ENCODE results near the gene POU2F2.

The POU2F2 gene

DNA sequence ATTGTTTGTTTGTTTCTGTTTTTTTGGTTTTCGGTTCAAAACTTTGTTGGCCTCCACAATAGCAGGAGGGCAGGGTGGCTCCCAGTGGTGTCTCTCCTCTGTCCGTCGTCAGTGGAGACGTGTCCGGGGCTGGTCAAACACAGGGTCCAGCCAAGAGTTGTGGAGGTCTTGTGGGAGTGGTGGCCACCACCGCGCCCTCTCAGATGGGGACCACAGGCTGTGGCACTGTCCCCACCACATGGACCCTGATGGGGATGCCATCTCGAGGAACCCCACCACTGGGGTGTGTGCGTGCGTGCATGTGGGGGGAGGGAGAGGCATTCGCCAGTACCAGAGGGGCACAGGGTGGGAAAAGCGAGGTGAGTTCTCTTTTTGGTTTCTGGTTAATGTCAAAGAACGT, 42.5 kb downstream of the POU2F2 start:
- H3K36me3 ChIP-seq (ENCODE audit: insufficient read depth, low read length), result no peaks in the 10 kb centered on the region

DNA sequence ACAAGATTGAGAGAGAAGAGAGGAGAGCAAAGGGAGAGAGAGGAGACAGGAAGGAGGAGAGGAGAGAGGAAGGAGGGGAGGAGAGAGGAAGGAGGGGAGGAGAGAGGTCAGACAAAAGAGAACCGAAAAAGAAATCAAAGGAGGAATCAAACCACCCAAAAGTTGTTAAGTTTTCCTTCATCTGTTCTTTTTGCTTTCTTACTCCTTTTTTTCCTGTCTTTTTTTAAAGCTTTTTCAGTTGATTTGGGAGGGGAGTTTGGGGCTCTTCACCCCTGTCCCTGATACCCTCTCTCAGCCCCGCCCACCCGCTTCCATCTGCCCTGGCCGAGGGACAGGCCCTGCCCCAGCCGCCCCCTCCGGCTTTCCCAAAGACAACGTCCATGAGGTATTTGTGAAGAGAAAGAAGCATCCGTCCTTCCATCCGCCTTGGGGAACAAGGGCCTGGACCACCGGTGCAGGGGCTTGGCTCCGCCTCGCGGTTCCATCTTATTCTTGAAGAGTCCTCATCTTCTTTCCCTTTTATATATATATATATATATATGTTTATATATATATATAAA, 43.0 kb downstream of the POU2F2 start:
- Histone ChIP-seq H3K36me3 (ENCODE audit: insufficient read depth, low read length) (no peaks in the 10 kb centered on the region), H3K27me3 (ENCODE audit: insufficient read depth, low read length) (no peaks in the 10 kb centered on the region), H3K4me3 (ENCODE audit: low read depth, low read length) (peak overlapping the region; percentile 55; the same call in 1 of the 2 replicates), H3K4me1 (ENCODE audit: control insufficient read depth, insufficient read depth, low read length, unreplicated experiment) (peaks cover 20% of the 10 kb centered on the region), H3K79me2 (ENCODE audit: control insufficient read depth, insufficient read depth, low read length, unreplicated experiment) (no peaks in the 10 kb centered on the region), H2AFZ (ENCODE audit: low read length, unreplicated experiment) (peak overlapping the region; percentile 18), H3K27ac (ENCODE audit: low read depth, low read length) (peak overlapping the region; percentile 60)

More for the DNA sequence above, 42.5 kb downstream of the POU2F2 start:
- Histone ChIP-seq H3K27me3 (ENCODE audit: insufficient read depth, low read length) (no peaks in the 10 kb centered on the region), H3K4me3 (ENCODE audit: low read depth, low read length) (no peak overlapping the region), H3K79me2 (ENCODE audit: control insufficient read depth, insufficient read depth, low read length, unreplicated experiment) (no peaks in the 10 kb centered on the region), H2AFZ (ENCODE audit: low read length, unreplicated experiment) (no peak overlapping the region), H3K4me1 (ENCODE audit: control insufficient read depth, insufficient read depth, low read length, unreplicated experiment) (peaks cover 20% of the 10 kb centered on the region), H3K27ac (ENCODE audit: low read depth, low read length) (no peak overlapping the region)

- peaks cover 20% of the 10 kb centered on the region for H3K4me1 ChIP-seq (ENCODE audit: control insufficient read depth, insufficient read depth, low read length, unreplicated experiment)
Measured at GRCh38 chr19:42088471-42089190, 43.6 kb downstream of the POU2F2 start.

DNA sequence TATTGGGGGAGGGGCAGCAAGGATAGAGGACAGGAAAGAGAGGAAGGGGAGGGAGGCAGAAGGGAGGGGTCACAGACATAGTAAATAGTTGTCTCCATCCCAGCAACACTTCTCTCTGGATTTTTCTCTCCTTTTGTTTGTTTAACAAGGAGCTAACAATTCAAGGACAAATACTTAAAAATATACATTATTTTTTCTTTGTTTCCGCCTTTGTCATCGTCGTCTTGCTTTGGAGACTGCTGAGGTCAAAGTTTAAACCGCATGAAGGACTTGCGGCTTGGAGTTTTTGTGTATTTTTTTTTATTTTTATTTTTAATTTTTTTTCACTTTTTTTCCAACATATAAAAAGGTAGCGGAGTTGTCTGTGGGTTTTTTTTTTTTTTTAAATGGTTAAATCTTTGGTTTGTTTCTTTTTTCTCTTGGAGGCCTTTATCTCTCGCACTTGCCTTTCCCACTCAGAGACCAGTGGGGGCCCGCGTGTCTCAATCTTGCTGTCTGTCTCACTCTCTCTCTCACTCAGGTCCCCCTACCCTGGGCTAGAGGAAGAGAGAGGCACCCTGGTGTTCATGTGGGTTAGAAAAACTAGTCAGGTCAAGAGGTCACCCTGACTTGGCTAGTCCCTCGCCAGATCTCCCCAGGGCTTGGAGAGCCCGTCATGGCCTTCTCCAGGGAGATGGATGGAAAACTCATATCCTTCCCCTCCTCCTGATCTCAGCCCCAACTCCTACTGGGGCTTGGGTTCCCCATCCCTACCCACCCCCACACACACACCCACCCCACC, 45.3 kb downstream of the POU2F2 start:
- Histone ChIP-seq H3K4me3 (ENCODE audit: low read depth, low read length) (no peak overlapping the region), H3K79me2 (ENCODE audit: control insufficient read depth, insufficient read depth, low read length, unreplicated experiment) (no peaks in the 10 kb centered on the region), H3K4me1 (ENCODE audit: control insufficient read depth, insufficient read depth, low read length, unreplicated experiment) (peaks cover 20% of the 10 kb centered on the region), H3K27me3 (ENCODE audit: insufficient read depth, low read length) (no peaks in the 10 kb centered on the region), H2AFZ (ENCODE audit: low read length, unreplicated experiment) (no peak overlapping the region), H3K27ac (ENCODE audit: low read depth, low read length) (no peak overlapping the region), H3K36me3 (ENCODE audit: insufficient read depth, low read length) (no peaks in the 10 kb centered on the region)

More at GRCh38 chr19:42088471-42089190, 43.6 kb downstream of the POU2F2 start:
- H3K36me3 ChIP-seq (ENCODE audit: insufficient read depth, low read length), result no peaks in the 10 kb centered on the region
- no peaks in the 10 kb centered on the region for H3K27me3 ChIP-seq (ENCODE audit: insufficient read depth, low read length)
- peak overlapping the region; percentile 55 for H3K4me3 ChIP-seq (ENCODE audit: low read depth, low read length)
- H3K79me2 ChIP-seq (ENCODE audit: control insufficient read depth, insufficient read depth, low read length, unreplicated experiment), result no peaks in the 10 kb centered on the region
- H2AFZ ChIP-seq (ENCODE audit: low read length, unreplicated experiment), result peak overlapping the region; percentile 18
- H3K27ac ChIP-seq (ENCODE audit: low read depth, low read length), result peak overlapping the region; percentile 60

DNA sequence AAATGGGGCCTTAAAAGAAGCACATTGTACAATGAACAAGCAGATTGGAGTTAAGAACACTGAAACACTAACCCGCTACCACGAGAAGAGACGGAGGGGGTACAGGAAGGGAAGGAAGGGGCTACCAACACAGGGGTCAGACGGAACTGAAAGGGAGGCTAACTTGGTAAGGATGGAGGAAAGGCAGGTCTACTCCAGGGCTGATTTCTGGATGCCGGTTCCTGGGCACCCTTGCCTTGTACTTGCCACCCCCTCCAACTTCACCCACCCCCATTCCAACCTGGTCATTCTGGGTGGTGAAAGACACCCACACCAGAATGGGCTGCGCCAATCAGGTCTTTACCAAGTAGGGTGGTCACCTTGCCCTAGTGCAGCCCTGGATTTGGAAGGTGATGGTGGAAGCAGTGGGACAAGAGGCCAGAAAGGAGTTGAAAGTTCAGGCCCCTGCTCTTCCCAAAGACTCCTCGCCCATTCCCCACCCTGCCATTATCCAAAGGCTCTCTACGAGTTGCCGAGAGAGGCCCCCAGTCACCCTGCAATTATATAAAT, 46.0 kb downstream of the POU2F2 start:
- H3K4me1 ChIP-seq (ENCODE audit: control insufficient read depth, insufficient read depth, low read length, unreplicated experiment), result peaks cover 14% of the 10 kb centered on the region
- no peaks in the 10 kb centered on the region for H3K27me3 ChIP-seq (ENCODE audit: insufficient read depth, low read length)
- H3K4me3 ChIP-seq (ENCODE audit: low read depth, low read length), result no peak overlapping the region
- no peaks in the 10 kb centered on the region for H3K36me3 ChIP-seq (ENCODE audit: insufficient read depth, low read length)
- no peak overlapping the region for H2AFZ ChIP-seq (ENCODE audit: low read length, unreplicated experiment)
- no peaks in the 10 kb centered on the region for H3K79me2 ChIP-seq (ENCODE audit: control insufficient read depth, insufficient read depth, low read length, unreplicated experiment)
- H3K27ac ChIP-seq (ENCODE audit: low read depth, low read length), result no peak overlapping the region

DNA sequence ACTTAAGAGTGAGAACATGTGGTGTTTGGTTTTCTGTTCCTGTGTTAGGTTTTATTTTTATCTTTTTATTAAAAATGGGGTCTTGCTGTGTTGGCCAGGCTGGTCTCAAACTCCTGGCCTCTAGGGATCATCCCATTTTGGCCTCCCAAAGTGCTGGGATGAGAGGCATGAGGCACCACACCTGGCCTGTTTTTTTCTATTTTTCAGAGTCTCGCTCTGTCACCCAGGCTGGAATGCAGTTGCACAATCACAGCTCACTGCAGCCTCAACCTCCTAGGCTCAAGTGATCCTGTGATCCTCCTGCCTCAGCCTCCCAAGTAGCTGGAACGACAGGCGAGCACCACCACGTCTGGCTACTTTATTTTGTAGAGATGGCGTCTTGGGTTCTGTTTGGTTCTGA, 48.7 kb downstream of the POU2F2 start:
- Histone ChIP-seq H3K4me1 (ENCODE audit: control insufficient read depth, insufficient read depth, low read length, unreplicated experiment) (peaks cover 18% of the 10 kb centered on the region), H3K79me2 (ENCODE audit: control insufficient read depth, insufficient read depth, low read length, unreplicated experiment) (peaks cover 10% of the 10 kb centered on the region), H3K27me3 (ENCODE audit: insufficient read depth, low read length) (no peaks in the 10 kb centered on the region), H3K4me3 (ENCODE audit: low read depth, low read length) (no peak overlapping the region), H2AFZ (ENCODE audit: low read length, unreplicated experiment) (no peak overlapping the region), H3K36me3 (ENCODE audit: insufficient read depth, low read length) (no peaks in the 10 kb centered on the region; the same call in 1 of the 2 replicates), H3K27ac (ENCODE audit: low read depth, low read length) (no peak overlapping the region)

DNA sequence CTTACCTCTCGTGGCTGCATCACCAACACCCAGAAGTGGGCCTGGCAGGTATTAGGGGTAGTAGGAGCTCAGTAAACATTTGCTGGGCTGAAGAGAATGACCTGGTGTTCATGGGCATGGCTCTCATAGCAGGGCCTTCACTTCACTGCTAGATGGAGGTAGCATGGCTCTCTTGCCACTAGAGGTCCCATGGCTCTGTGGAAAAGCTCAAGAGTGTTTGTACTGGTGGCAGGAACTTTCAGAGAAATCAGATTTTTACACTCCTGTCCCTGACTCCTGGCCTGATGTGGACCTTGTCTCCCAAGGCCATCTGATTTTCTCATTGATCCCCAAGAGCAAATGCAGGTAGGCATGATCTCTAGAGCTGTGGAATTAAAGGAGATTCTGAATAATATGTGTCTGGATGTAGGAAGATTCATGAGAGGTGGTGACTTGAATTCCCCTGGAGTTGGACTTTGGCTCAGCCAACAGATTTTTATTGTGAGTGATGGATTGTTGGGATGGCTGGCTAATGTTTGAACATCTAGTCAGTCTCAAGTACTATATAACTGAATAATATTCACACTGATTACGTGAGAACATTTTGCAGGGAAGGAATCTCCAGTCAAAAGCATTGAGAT, 50.6 kb downstream of the POU2F2 start:
- H3K27me3 ChIP-seq (ENCODE audit: insufficient read depth, low read length), result no peaks in the 10 kb centered on the region
- H3K4me1 ChIP-seq (ENCODE audit: control insufficient read depth, insufficient read depth, low read length, unreplicated experiment), result peaks cover 20% of the 10 kb centered on the region
- peaks cover 28% of the 10 kb centered on the region for H3K79me2 ChIP-seq (ENCODE audit: control insufficient read depth, insufficient read depth, low read length, unreplicated experiment)
- no peak overlapping the region for H2AFZ ChIP-seq (ENCODE audit: low read length, unreplicated experiment)
- H3K36me3 ChIP-seq (ENCODE audit: insufficient read depth, low read length), result no peaks in the 10 kb centered on the region; the same call in 1 of the 2 replicates
- H3K27ac ChIP-seq (ENCODE audit: low read depth, low read length), result no peak overlapping the region
- no peak overlapping the region for H3K4me3 ChIP-seq (ENCODE audit: low read depth, low read length)

GRCh38 chr19:42080764-42081375, 51.4 kb downstream of the POU2F2 start:
- Histone ChIP-seq H3K4me3 (ENCODE audit: low read depth, low read length) (no peak overlapping the region), H3K79me2 (ENCODE audit: control insufficient read depth, insufficient read depth, low read length, unreplicated experiment) (peaks cover 36% of the 10 kb centered on the region), H3K36me3 (ENCODE audit: insufficient read depth, low read length) (no peaks in the 10 kb centered on the region; the same call in 1 of the 2 replicates), H3K27ac (ENCODE audit: low read depth, low read length) (no peak overlapping the region), H3K27me3 (ENCODE audit: insufficient read depth, low read length) (no peaks in the 10 kb centered on the region), H3K4me1 (ENCODE audit: control insufficient read depth, insufficient read depth, low read length, unreplicated experiment) (peaks cover 20% of the 10 kb centered on the region), H2AFZ (ENCODE audit: low read length, unreplicated experiment) (no peak overlapping the region)

GRCh38 chr19:42079886-42080763, 52.1 kb downstream of the POU2F2 start:
- Histone ChIP-seq H3K4me3 (ENCODE audit: low read depth, low read length) (no peak overlapping the region), H3K4me1 (ENCODE audit: control insufficient read depth, insufficient read depth, low read length, unreplicated experiment) (peaks cover 20% of the 10 kb centered on the region), H2AFZ (ENCODE audit: low read length, unreplicated experiment) (no peak overlapping the region), H3K79me2 (ENCODE audit: control insufficient read depth, insufficient read depth, low read length, unreplicated experiment) (peaks cover 36% of the 10 kb centered on the region), H3K27me3 (ENCODE audit: insufficient read depth, low read length) (no peaks in the 10 kb centered on the region), H3K27ac (ENCODE audit: low read depth, low read length) (no peak overlapping the region), H3K36me3 (ENCODE audit: insufficient read depth, low read length) (no peaks in the 10 kb centered on the region; the same call in 1 of the 2 replicates)

Measured in ACC112 (cell line).